IMR-90 (cell line): ENCODE data around the gene STIL. TPM values are rescaled to one million over a fixed set of nuclear protein-coding genes. Genes with fewer than 3 reads are reported as not detected.

ENCODE experiments used
- ATAC-seq: fragments of 200-7000 bp; cut with Tn5 transposase; 2 replicates; pipeline ENCODE4 v1.9.1; 2020; ENCODE audit warnings: low read depth, mild to moderate bottlenecking, moderate library complexity
- BruUV-seq: library from RNA; stranded (reverse); fragments of 400-500 nt; replicated peaks from 2 replicates; lab custom pipeline; 2021; lab: Mats Ljungman, UMichigan
- CTCF ChIA-PET: fragments of 300-600 bp; formaldehyde crosslinking; extraction: SDS; loops from one replicate; lab custom pipeline; 2021; ENCODE audit warnings: antibody characterized with exemption; lab: Yijun Ruan, JAX
- POLR2A ChIA-PET: fragments of 300-600 bp; sonication (Branson Sonifier 250); formaldehyde crosslinking; loops from one replicate; lab custom pipeline; 2022; ENCODE audit warnings: antibody characterized with exemption; ENCODE audit not compliant: unreplicated experiment; lab: Charles Lee
- DNase-seq: peaks from one replicate; pipeline ENCODE4 v3.0.0; 2013
- H2AFZ ChIP-seq: replicated peaks from 2 replicates; pipeline ENCODE3; 2013; ENCODE audit warnings: low read length, mild to moderate bottlenecking; ENCODE audit not compliant: poor library complexity
- H2AK5ac ChIP-seq: 2 replicates; pipeline ENCODE4 v1.6.1; 2013; ENCODE audit warnings: low read depth, low read length, inconsistent platforms
- H2AK9ac ChIP-seq: replicated peaks from 2 replicates; pipeline ENCODE3; 2013; ENCODE audit warnings: mild to moderate bottlenecking, low read depth, low read length, moderate library complexity; ENCODE audit not compliant: poor library complexity
- H2BK120ac ChIP-seq: 2 replicates; pipeline ENCODE4 v1.6.1; 2013; ENCODE audit warnings: low read depth, low read length, inconsistent platforms
- H2BK15ac ChIP-seq: 3 replicates; pipeline ENCODE4 v1.6.1; 2013; ENCODE audit warnings: low read depth, low read length, inconsistent platforms
- H2BK20ac ChIP-seq: 2 replicates; pipeline ENCODE4 v1.6.1; 2013; ENCODE audit warnings: low read depth, mild to moderate bottlenecking, inconsistent platforms, low read length, moderate library complexity
- H2BK5ac ChIP-seq: 2 replicates; pipeline ENCODE4 v1.6.1; 2013; ENCODE audit warnings: mild to moderate bottlenecking, low read depth, low read length, inconsistent platforms; ENCODE audit not compliant: poor library complexity, severe bottlenecking
- H3K14ac ChIP-seq: replicated peaks from 2 replicates; pipeline ENCODE4 v1.6.1; 2013; ENCODE audit warnings: low read depth, low read length, inconsistent platforms
- H3K18ac ChIP-seq: 2 replicates; pipeline ENCODE4 v1.6.1; 2013; ENCODE audit warnings: low read depth, low read length, control low read depth
- H3K23ac ChIP-seq: 2 replicates; pipeline ENCODE4 v1.6.1; 2013; ENCODE audit warnings: low read depth, low read length, inconsistent platforms
- H3K27ac ChIP-seq: 2 replicates; pipeline ENCODE4 v1.5.1; 2013; ENCODE audit warnings: mild to moderate bottlenecking, control low read depth, low read length; ENCODE audit not compliant: insufficient read depth
- H3K27me3 ChIP-seq: 2 replicates; pipeline ENCODE4 v1.6.1; 2013; ENCODE audit warnings: low read length; ENCODE audit not compliant: control insufficient read depth, insufficient read depth
- H3K36me3 ChIP-seq: 2 replicates; pipeline ENCODE4 v1.6.1; 2013; ENCODE audit warnings: low read length, mixed read lengths; ENCODE audit not compliant: control insufficient read depth, insufficient read depth
- H3K4ac ChIP-seq: 2 replicates; pipeline ENCODE4 v1.6.1; 2013; ENCODE audit warnings: low read depth, low read length, inconsistent platforms
- H3K4me1 ChIP-seq: 2 replicates; pipeline ENCODE4 v1.6.1; 2013; ENCODE audit warnings: low read length, mixed read lengths; ENCODE audit not compliant: control insufficient read depth, insufficient read depth
- H3K4me2 ChIP-seq: 2 replicates; pipeline ENCODE4 v1.6.1; 2013; ENCODE audit warnings: low read depth, mild to moderate bottlenecking, control low read depth, low read length, moderate library complexity
- H3K4me3 ChIP-seq: 2 replicates; pipeline ENCODE4 v1.5.1; 2013; ENCODE audit warnings: low read depth, mild to moderate bottlenecking, control low read depth, low read length, moderate library complexity; ENCODE audit not compliant: insufficient read depth
- H3K56ac ChIP-seq: 2 replicates; pipeline ENCODE4 v1.6.1; 2013; ENCODE audit warnings: low read length, inconsistent platforms; ENCODE audit not compliant: insufficient read depth; ENCODE audit errors: extremely low read depth
- H3K79me1 ChIP-seq, 2 experiments: 2 replicates each; pipeline ENCODE4 v1.6.1; 2013; ENCODE audit warnings: low read length in 2 of 2, inconsistent platforms in 1 of 2, low read depth in 1 of 2
- H3K9ac ChIP-seq: 2 replicates; pipeline ENCODE4 v1.6.1; 2013; ENCODE audit warnings: low read depth, low read length, control low read depth
- H3K9me1 ChIP-seq: 2 replicates; pipeline ENCODE4 v1.6.1; 2013; ENCODE audit warnings: low read length, inconsistent platforms; ENCODE audit not compliant: insufficient read depth
- H3K9me3 ChIP-seq: 2 replicates; pipeline ENCODE4 v1.6.1; 2013; ENCODE audit warnings: low read length; ENCODE audit not compliant: control insufficient read depth, insufficient read depth
- H4K20me1 ChIP-seq: 2 replicates; pipeline ENCODE4 v1.6.1; 2013; ENCODE audit warnings: low read length, inconsistent platforms; ENCODE audit not compliant: insufficient read depth
- H4K5ac ChIP-seq: 2 replicates; pipeline ENCODE4 v1.6.1; 2013; ENCODE audit warnings: mild to moderate bottlenecking, low read depth, low read length, control low read depth
- H4K8ac ChIP-seq, 2 experiments: 2 replicates each; pipeline ENCODE4 v1.6.1; 2013; ENCODE audit warnings: low read depth in 2 of 2, low read length in 2 of 2, control low read depth in 1 of 2, inconsistent platforms in 1 of 2
- H4K91ac ChIP-seq: 2 replicates; pipeline ENCODE4 v1.6.1; 2013; ENCODE audit warnings: low read depth, low read length, inconsistent platforms; ENCODE audit not compliant: insufficient read depth
- CEBPB ChIP-seq: IDR thresholded peaks from 2 replicates; pipeline ENCODE4 v1.6.1; 2012; ENCODE audit warnings: low read depth, low read length, improper control_type of control experiment
- MAZ ChIP-seq: IDR thresholded peaks from 2 replicates; pipeline ENCODE4 v1.6.1; 2012; ENCODE audit warnings: low read depth, mild to moderate bottlenecking, low read length, improper control_type of control experiment, moderate library complexity, borderline replicate concordance
- RFX5 ChIP-seq: IDR thresholded peaks from 2 replicates; pipeline ENCODE4 v1.8.0; 2012; ENCODE audit warnings: low read depth, mild to moderate bottlenecking, low read length, moderate library complexity
- SMC3 ChIP-seq: fragments of 150-350 bp; IDR thresholded peaks from 2 replicates; pipeline ENCODE4 v1.6.1; 2016; ENCODE audit warnings: low read depth, mild to moderate bottlenecking, antibody characterized with exemption, low read length, moderate library complexity
- WGBS, 2 experiments: methylation state at CpG; one replicate each; pipeline versions ENCODE4 v1.1.5 to v1.1.7; 2013; ENCODE audit warnings: missing lambda C conversion rate in 2 of 2; ENCODE audit not compliant: insufficient read length in 1 of 2; ENCODE audit errors: extremely low coverage in 2 of 2; 5-methylcytosine and 5-hydroxymethylcytosine counted together
- dilution Hi-C: fragments of 300-500 bp; cut with HindIII; formaldehyde crosslinking; loops from one replicate; pipeline ENCODE4 v1.14.3; 2018; ENCODE audit warnings: low sequenced_read_pairs; ENCODE audit not compliant: unreplicated experiment
- in situ Hi-C: fragments of 300-500 bp; cut with MboI; formaldehyde crosslinking; loops from 3 replicates; pipeline ENCODE4 v1.14.3; 2019; ENCODE audit warnings: low sequenced_read_pairs, inconsistent platforms, mixed read lengths
- intact Hi-C: fragments of 100-400 bp; cut with micrococcal nuclease; formaldehyde crosslinking; loops from 2 replicates; pipeline ENCODE4 v1.10.0; 2022
- polyA plus RNA-seq, 3 experiments: library from polyadenylated mRNA; depleted of rRNA; stranded (reverse); fragments of >200 nt; gene quantifications; 2 replicates each; pipeline ENCODE4 v1.2.3, GENCODE V29; 2012; ENCODE audit warnings: low replicate concordance in 1 of 3
- total RNA-seq: library from RNA; depleted of rRNA; stranded (reverse); fragments of >200 nt; gene quantifications from 2 replicates; pipeline ENCODE4 v1.2.3, GENCODE V29; 2012

The STIL gene
- total and polyA plus RNA-seq, 2 of the 4 experiments (the other 2 are of a cell fraction): 6.8 to 17.2 TPM

- Histone ChIP-seq H2BK20ac (no peak overlapping the region), H3K4me1 (no peaks in the 10 kb centered on the region), H3K9me1 (no peaks in the 10 kb centered on the region), H3K4me2 (no peak overlapping the region), H4K91ac (no peak overlapping the region), H3K36me3 (no peaks in the 10 kb centered on the region), H2AFZ (no peak overlapping the region), H3K27ac (no peak overlapping the region), H3K9me3 (no peaks in the 10 kb centered on the region), H2AK9ac (no peak overlapping the region), H2BK5ac (no peak overlapping the region), H4K5ac (no peak overlapping the region), H3K4ac (no peak overlapping the region), H3K4me3 (no peak overlapping the region), H3K9ac (no peak overlapping the region), H3K18ac (no peak overlapping the region), H2AK5ac (no peak overlapping the region), H3K27me3 (no peaks in the 10 kb centered on the region), H2BK15ac (no peak overlapping the region), H4K20me1 (no peaks in the 10 kb centered on the region), H3K23ac (no peak overlapping the region), H4K8ac (no peak overlapping the region), H2BK120ac (no peak overlapping the region), H3K79me1 (no peaks in the 10 kb centered on the region), H3K56ac (no peak overlapping the region), H3K14ac (no peak overlapping the region)
- no TSS peak for BruUV-seq
- in situ Hi-C loops (no loop called here), dilution Hi-C loops (no loop called here), intact Hi-C loops (no loop called here)
- ChIA-PET POLR2A (no interaction called here), CTCF (interaction anchor here (0.6 to 4.5 kb wide), 4 partner anchors 10 to 184 kb away, joined by 3 to 27 read pairs (median 3); no protein-coding TSS in a partner anchor)
- TF ChIP-seq RFX5 (no peak), MAZ (no peak), CEBPB (no peak), SMC3 (no peak)
- no peak for ATAC-seq
- DNase-seq: no peak
- no CpG with 5 or more reads among the region's 5 CpGs for WGBS, 2 experiments
Observed at GRCh38 chr1:47252795-47253194, 61.2 kb downstream of the STIL start.
